GM12878 (cell line): ENCODE results near the gene ELOF1. TPM values are rescaled to one million over a fixed set of nuclear protein-coding genes. Genes with fewer than 3 reads are reported as not detected.
A peak's percentile ranks its signal among the peaks of the same experiment; 100 is the strongest.

Source experiments
- ATAC-seq: fragments of 200-7000 bp; cut with Tn5 transposase; 3 replicates; pipeline ENCODE4 v1.9.1; 2020; ENCODE audit warnings: mild to moderate bottlenecking, moderate library complexity
- BruUV-seq: library from RNA; stranded (reverse); fragments of 400-500 nt; replicated peaks from 2 replicates; lab custom pipeline; 2021; lab: Mats Ljungman, UMichigan
- CTCF ChIA-PET: fragments of 300-600 bp; sonication (Branson Sonifier 250); formaldehyde crosslinking; extraction: SDS; loops from one replicate; lab custom pipeline; 2021; ENCODE audit warnings: inconsistent platforms; lab: Yijun Ruan, JAX
- POLR2A ChIA-PET: fragments of 350-600 bp; formaldehyde crosslinking; extraction: SDS; loops from one replicate; lab custom pipeline; 2021; ENCODE audit warnings: inconsistent platforms; lab: Charles Lee
- RAD21 ChIA-PET: fragments of 300-600 bp; sonication (Branson Sonifier 250); formaldehyde crosslinking; loops from one replicate; lab custom pipeline; 2023; ENCODE audit warnings: antibody characterized with exemption; ENCODE audit not compliant: unreplicated experiment; lab: Charles Lee
- SMC1A ChIA-PET: fragments of 300-600 bp; sonication (Branson Sonifier 250); formaldehyde crosslinking; loops from one replicate; lab custom pipeline; 2023; ENCODE audit not compliant: unreplicated experiment, uncharacterized antibody; lab: Charles Lee
- DNase-seq: peaks from one replicate; pipeline ENCODE4 v3.0.0-alpha.2; 2011; ENCODE audit warnings: low read depth, low spot score
- FAIRE-seq: peaks from 3 replicates; lab custom pipeline; 2011; peaks lifted over from hg19 to GRCh38; lab: Jason Lieb, UNC
- H2AFZ ChIP-seq: 2 replicates; pipeline ENCODE4 v1.6.0; 2011; ENCODE audit warnings: low read depth, low read length, control low read depth; ENCODE audit not compliant: control insufficient read depth
- H3K27ac ChIP-seq: 2 replicates; pipeline ENCODE4 v1.5.1; 2011; ENCODE audit warnings: control low read depth; ENCODE audit not compliant: control insufficient read depth, insufficient read depth
- H3K27me3 ChIP-seq, 2 experiments: replicated peaks in 1 of 2; 2 replicates each; pipeline versions ENCODE4 v1.6.0 to v1.6.1; 2011; ENCODE audit warnings: low read length in 1 of 2; ENCODE audit not compliant: control insufficient read depth in 2 of 2, insufficient read depth in 2 of 2
- H3K36me3 ChIP-seq, 2 experiments: 2 replicates each; pipeline ENCODE4 v1.5.1; 2011; ENCODE audit warnings: low read length in 1 of 2; ENCODE audit not compliant: control insufficient read depth in 2 of 2, insufficient read depth in 2 of 2
- H3K4me1 ChIP-seq: 2 replicates; pipeline ENCODE4 v1.6.1; 2011; ENCODE audit warnings: mild to moderate bottlenecking, low read length, moderate library complexity, mixed read lengths; ENCODE audit not compliant: control insufficient read depth, insufficient read depth
- H3K4me2 ChIP-seq: 2 replicates; pipeline ENCODE4 v1.6.0; 2011; ENCODE audit warnings: control low read depth; ENCODE audit not compliant: control insufficient read depth, insufficient read depth
- H3K4me3 ChIP-seq: fragments of 200-600 bp; sonication (generic); 2 replicates; pipeline ENCODE4 v1.5.1; 2016
- H3K79me2 ChIP-seq: 2 replicates; pipeline ENCODE4 v1.6.0; 2011; ENCODE audit warnings: low read length; ENCODE audit not compliant: control insufficient read depth, insufficient read depth
- H3K9ac ChIP-seq: 2 replicates; pipeline ENCODE4 v1.8.0; 2011; ENCODE audit warnings: low read length, control low read depth, mixed read lengths; ENCODE audit not compliant: control insufficient read depth, insufficient read depth
- H3K9me3 ChIP-seq: replicated peaks from 3 replicates; pipeline ENCODE4 v1.5.1; 2011; ENCODE audit warnings: mild to moderate bottlenecking, low read length; ENCODE audit not compliant: control insufficient read depth, insufficient read depth
- H4K20me1 ChIP-seq: 2 replicates; pipeline ENCODE4 v1.6.0; 2011; ENCODE audit not compliant: control insufficient read depth, insufficient read depth
- ATF7 ChIP-seq: fragments of 450-650 bp; IDR thresholded peaks from 2 replicates; pipeline ENCODE4 v1.6.1; 2016; ENCODE audit warnings: low read depth, mild to moderate bottlenecking
- BMI1 ChIP-seq: fragments of 450-650 bp; IDR thresholded peaks from 2 replicates; pipeline ENCODE4 v1.6.1; 2016; ENCODE audit warnings: mild to moderate bottlenecking, moderate library complexity, borderline replicate concordance
- HDGF ChIP-seq: fragments of 450-650 bp; IDR thresholded peaks from 2 replicates; pipeline ENCODE4 v1.6.1; 2016; ENCODE audit warnings: antibody characterized with exemption
- MYC ChIP-seq: IDR thresholded peaks from 2 replicates; pipeline ENCODE4 v1.6.1; 2011; ENCODE audit warnings: mild to moderate bottlenecking, low read length, moderate library complexity, inconsistent platforms; ENCODE audit not compliant: insufficient read depth, insufficient replicate concordance, insufficient read length, severe bottlenecking
- POLR2AphosphoS2 ChIP-seq: IDR thresholded peaks from 2 replicates; pipeline ENCODE4 v1.6.1; 2011; ENCODE audit warnings: low read depth, mild to moderate bottlenecking, low read length, improper control_type of control experiment, moderate library complexity
- RFX5 ChIP-seq: IDR thresholded peaks from 2 replicates; pipeline ENCODE4 v1.6.1; 2011; ENCODE audit warnings: low read depth, low read length, improper control_type of control experiment
- SIX5 ChIP-seq: IDR thresholded peaks from 2 replicates; pipeline ENCODE4 v1.6.1; 2011; ENCODE audit warnings: mild to moderate bottlenecking, low read depth, low read length, moderate library complexity; ENCODE audit not compliant: severe bottlenecking
- SMC3 ChIP-seq: IDR thresholded peaks from 2 replicates; pipeline ENCODE4 v1.6.1; 2011; ENCODE audit warnings: low read length, improper control_type of control experiment, borderline replicate concordance
- YBX1 ChIP-seq: fragments of 450-650 bp; IDR thresholded peaks from 2 replicates; pipeline ENCODE4 v1.6.1; 2016; ENCODE audit warnings: antibody characterized with exemption
- WGBS: methylation state at CpG from one replicate; pipeline ENCODE4 v1.1.6; 2016; ENCODE audit warnings: low lambda C conversion rate; ENCODE audit not compliant: insufficient replicate concordance, insufficient coverage; ENCODE audit errors: missing lambda C conversion rate; 5-methylcytosine and 5-hydroxymethylcytosine counted together
- in situ Hi-C: fragments of 300-500 bp; cut with MboI; formaldehyde crosslinking; loops from 9 replicates; pipeline ENCODE4 v1.14.3; 2018; ENCODE audit warnings: mixed read lengths
- intact Hi-C: fragments of 100-400 bp; cut with micrococcal nuclease; formaldehyde crosslinking; loops from one replicate; pipeline ENCODE4 v1.14.2; 2022; ENCODE audit not compliant: unreplicated experiment
- polyA plus RNA-seq, 11 experiments: library from polyadenylated mRNA; depleted of rRNA in 4 of 11; unstranded in 6 of 11; stranded (reverse) in 5 of 11; fragments of >200 nt; fragmentation: Nextera tagmentation in 4 of 11; fragmentation: Illumina TruSeq in 1 of 11; extraction: Ambion mirVana in 4 of 11; extraction: Trizol in 1 of 11; gene quantifications; 1 replicate in 1 of 11; 2 replicates in 10 of 11; pipeline versions ENCODE4 v1.2.1 to v1.2.3, GENCODE V29; 2011 to 2016; ENCODE audit warnings: inconsistent platforms in 2 of 11, missing spikeins in 2 of 11, low read depth in 1 of 11
- total RNA-seq, 4 experiments: library from RNA; depleted of rRNA in 3 of 4; stranded (reverse); fragments of >200 nt in 3 of 4; fragmentation: Illumina TruSeq in 1 of 4; extraction: Trizol in 1 of 4; gene quantifications; 2 replicates each; pipeline versions ENCODE4 v1.2.1 to v1.2.3, GENCODE V29; 2013 to 2021
- TF ChIP-seq, protein P1 (sequence below): IDR thresholded peaks from 2 replicates; pipeline ENCODE4 v1.6.1; 2012; ENCODE audit warnings: low read depth, low read length, improper control_type of control experiment
- TF ChIP-seq, protein P2 (sequence below): fragments of 150-350 bp; IDR thresholded peaks from 2 replicates; pipeline ENCODE4 v1.6.1; 2014; ENCODE audit warnings: mild to moderate bottlenecking, low read depth, low read length
- TF ChIP-seq, protein P3 (sequence below): fragments of 150-350 bp; IDR thresholded peaks from 2 replicates; pipeline ENCODE4 v1.6.1; 2016; ENCODE audit warnings: low read depth, low read length
- TF ChIP-seq, protein P4 (sequence below): fragments of 450-650 bp; IDR thresholded peaks from 2 replicates; pipeline ENCODE4 v1.6.1; 2017; ENCODE audit warnings: mild to moderate bottlenecking, moderate library complexity

ELOF1 gene
- total and polyA plus RNA-seq, 10 of the 15 experiments (the other 5 are each of a cell fraction or from before 2014, with no cell fraction given), result 11.7 to 124 (median 92.9) TPM

DNA sequence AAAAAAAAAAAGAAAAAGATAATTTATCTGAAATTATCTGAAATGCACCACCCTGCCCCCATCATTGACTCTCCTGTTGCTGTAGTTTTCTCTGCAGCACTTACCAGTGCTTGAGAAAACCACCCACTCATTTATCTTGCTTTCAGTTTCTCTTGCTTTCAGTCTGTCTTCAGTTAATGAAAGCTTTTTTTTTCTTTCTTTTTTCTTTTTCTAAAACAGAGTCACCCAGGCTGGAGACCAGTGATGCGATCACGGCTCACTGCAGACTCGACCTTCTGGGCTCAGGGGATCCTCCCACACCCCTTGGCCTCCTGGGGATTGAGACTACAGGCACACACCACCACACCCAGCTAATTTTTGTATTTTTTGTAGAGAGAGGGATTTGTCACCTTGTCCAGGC, 22.7 kb upstream of the ELOF1 start:
- peak; percentile 96 for DNase-seq
- Histone ChIP-seq H3K36me3 (no peaks in the 10 kb centered on the region), H3K4me3 (0 out of 2 replicates have a peak overlapping the region, but pooled peaks have one; percentile 31), H3K79me2 (no peaks in the 10 kb centered on the region; the same call in 1 of the 2 replicates), H3K9me3 (no peaks in the 10 kb centered on the region), H4K20me1 (no peaks in the 10 kb centered on the region), H3K27ac (peak overlapping the region; percentile 76), H2AFZ (no peak overlapping the region), H3K9ac (peak overlapping the region; percentile 1; the same call in 1 of the 2 replicates), H3K4me1 (peaks cover 48% of the 10 kb centered on the region), H3K27me3 (no peaks in the 10 kb centered on the region), H3K4me2 (peak overlapping the region; percentile 17; the same call in 1 of the 2 replicates)
- in situ Hi-C loops (loop anchor here (25.0 kb wide), 1 partner anchor 1581 kb away; the partner anchor contains the start of genes IER2 and STX10), intact Hi-C loops (loop anchor here (5.0 kb wide), 1 partner anchor 199 kb away; the partner anchor contains the start of gene EPOR)
- ChIA-PET RAD21 (interaction anchor here (0.7 to 11.4 kb wide), 6 partner anchors 10 to 1170 kb away, joined by 3 to 172 read pairs (median 6); partner anchors contain the start of genes ECSIT and ELOF1), SMC1A (interaction anchor here (0.8 to 12.2 kb wide), 3 partner anchors 12 to 21 kb away, joined by 4 to 215 read pairs (median 84); partner anchors contain the start of gene ELOF1), POLR2A (interaction anchor here (0.7 to 9.0 kb wide), 5 partner anchors 8 to 25 kb away, joined by 3 to 94 read pairs (median 6); partner anchors contain the start of gene ELOF1), CTCF (interaction anchor here (0.8 to 14.2 kb wide), 3 partner anchors 14 to 204 kb away, joined by 4 to 225 read pairs (median 47); partner anchors contain the start of gene ELOF1)
- BruUV-seq, result no TSS peak
- peak; percentile 89 for FAIRE-seq
- peak; percentile 84 for ATAC-seq
- 3% methylated on average over 3 of the region's 3 CpGs for WGBS
- TF ChIP-seq SMC3, result no peak
- peak; percentile 93 for TF ChIP-seq RFX5
- no peak; the same call in 1 of the 2 replicates for TF ChIP-seq HDGF
- TF ChIP-seq YBX1, result peak; percentile 87
- TF ChIP-seq, protein P1, sequence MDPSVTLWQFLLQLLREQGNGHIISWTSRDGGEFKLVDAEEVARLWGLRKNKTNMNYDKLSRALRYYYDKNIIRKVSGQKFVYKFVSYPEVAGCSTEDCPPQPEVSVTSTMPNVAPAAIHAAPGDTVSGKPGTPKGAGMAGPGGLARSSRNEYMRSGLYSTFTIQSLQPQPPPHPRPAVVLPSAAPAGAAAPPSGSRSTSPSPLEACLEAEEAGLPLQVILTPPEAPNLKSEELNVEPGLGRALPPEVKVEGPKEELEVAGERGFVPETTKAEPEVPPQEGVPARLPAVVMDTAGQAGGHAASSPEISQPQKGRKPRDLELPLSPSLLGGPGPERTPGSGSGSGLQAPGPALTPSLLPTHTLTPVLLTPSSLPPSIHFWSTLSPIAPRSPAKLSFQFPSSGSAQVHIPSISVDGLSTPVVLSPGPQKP, result no peak
- no peak for TF ChIP-seq MYC
- no peak for TF ChIP-seq POLR2AphosphoS2
- TF ChIP-seq SIX5, result no peak
- TF ChIP-seq BMI1, result no peak
- TF ChIP-seq, protein P2, sequence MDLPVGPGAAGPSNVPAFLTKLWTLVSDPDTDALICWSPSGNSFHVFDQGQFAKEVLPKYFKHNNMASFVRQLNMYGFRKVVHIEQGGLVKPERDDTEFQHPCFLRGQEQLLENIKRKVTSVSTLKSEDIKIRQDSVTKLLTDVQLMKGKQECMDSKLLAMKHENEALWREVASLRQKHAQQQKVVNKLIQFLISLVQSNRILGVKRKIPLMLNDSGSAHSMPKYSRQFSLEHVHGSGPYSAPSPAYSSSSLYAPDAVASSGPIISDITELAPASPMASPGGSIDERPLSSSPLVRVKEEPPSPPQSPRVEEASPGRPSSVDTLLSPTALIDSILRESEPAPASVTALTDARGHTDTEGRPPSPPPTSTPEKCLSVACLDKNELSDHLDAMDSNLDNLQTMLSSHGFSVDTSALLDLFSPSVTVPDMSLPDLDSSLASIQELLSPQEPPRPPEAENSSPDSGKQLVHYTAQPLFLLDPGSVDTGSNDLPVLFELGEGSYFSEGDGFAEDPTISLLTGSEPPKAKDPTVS, result no peak
- TF ChIP-seq, protein P3, sequence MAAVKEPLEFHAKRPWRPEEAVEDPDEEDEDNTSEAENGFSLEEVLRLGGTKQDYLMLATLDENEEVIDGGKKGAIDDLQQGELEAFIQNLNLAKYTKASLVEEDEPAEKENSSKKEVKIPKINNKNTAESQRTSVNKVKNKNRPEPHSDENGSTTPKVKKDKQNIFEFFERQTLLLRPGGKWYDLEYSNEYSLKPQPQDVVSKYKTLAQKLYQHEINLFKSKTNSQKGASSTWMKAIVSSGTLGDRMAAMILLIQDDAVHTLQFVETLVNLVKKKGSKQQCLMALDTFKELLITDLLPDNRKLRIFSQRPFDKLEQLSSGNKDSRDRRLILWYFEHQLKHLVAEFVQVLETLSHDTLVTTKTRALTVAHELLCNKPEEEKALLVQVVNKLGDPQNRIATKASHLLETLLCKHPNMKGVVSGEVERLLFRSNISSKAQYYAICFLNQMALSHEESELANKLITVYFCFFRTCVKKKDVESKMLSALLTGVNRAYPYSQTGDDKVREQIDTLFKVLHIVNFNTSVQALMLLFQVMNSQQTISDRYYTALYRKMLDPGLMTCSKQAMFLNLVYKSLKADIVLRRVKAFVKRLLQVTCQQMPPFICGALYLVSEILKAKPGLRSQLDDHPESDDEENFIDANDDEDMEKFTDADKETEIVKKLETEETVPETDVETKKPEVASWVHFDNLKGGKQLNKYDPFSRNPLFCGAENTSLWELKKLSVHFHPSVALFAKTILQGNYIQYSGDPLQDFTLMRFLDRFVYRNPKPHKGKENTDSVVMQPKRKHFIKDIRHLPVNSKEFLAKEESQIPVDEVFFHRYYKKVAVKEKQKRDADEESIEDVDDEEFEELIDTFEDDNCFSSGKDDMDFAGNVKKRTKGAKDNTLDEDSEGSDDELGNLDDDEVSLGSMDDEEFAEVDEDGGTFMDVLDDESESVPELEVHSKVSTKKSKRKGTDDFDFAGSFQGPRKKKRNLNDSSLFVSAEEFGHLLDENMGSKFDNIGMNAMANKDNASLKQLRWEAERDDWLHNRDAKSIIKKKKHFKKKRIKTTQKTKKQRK, result no peak
- TF ChIP-seq, protein P4, sequence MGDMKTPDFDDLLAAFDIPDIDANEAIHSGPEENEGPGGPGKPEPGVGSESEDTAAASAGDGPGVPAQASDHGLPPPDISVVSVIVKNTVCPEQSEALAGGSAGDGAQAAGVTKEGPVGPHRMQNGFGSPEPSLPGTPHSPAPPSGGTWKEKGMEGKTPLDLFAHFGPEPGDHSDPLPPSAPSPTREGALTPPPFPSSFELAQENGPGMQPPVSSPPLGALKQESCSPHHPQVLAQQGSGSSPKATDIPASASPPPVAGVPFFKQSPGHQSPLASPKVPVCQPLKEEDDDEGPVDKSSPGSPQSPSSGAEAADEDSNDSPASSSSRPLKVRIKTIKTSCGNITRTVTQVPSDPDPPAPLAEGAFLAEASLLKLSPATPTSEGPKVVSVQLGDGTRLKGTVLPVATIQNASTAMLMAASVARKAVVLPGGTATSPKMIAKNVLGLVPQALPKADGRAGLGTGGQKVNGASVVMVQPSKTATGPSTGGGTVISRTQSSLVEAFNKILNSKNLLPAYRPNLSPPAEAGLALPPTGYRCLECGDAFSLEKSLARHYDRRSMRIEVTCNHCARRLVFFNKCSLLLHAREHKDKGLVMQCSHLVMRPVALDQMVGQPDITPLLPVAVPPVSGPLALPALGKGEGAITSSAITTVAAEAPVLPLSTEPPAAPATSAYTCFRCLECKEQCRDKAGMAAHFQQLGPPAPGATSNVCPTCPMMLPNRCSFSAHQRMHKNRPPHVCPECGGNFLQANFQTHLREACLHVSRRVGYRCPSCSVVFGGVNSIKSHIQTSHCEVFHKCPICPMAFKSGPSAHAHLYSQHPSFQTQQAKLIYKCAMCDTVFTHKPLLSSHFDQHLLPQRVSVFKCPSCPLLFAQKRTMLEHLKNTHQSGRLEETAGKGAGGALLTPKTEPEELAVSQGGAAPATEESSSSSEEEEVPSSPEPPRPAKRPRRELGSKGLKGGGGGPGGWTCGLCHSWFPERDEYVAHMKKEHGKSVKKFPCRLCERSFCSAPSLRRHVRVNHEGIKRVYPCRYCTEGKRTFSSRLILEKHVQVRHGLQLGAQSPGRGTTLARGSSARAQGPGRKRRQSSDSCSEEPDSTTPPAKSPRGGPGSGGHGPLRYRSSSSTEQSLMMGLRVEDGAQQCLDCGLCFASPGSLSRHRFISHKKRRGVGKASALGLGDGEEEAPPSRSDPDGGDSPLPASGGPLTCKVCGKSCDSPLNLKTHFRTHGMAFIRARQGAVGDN, result no peak
- peak; percentile 91 for TF ChIP-seq ATF7
